Fibroblast of skin of back (primary cell): Measurements from ENCODE around the gene TAB2.

Experiments
- DNase-seq: peaks from one replicate; pipeline ENCODE4 v3.0.0-alpha.2; 2013

Gene TAB2

GRCh38 chr6:149379977-149380376, 62.5 kb downstream of the TAB2 start:
- no peak for DNase-seq

GRCh38 chr6:149380523-149380922, 63.0 kb downstream of the TAB2 start:
- DNase-seq, result no peak

GRCh38 chr6:149383371-149383770, 65.9 kb downstream of the TAB2 start:
- no peak for DNase-seq

GRCh38 chr6:149384464-149384863, 67.0 kb downstream of the TAB2 start:
- DNase-seq, result no peak

- no peak for DNase-seq
These were observed 68.6 kb downstream of the TAB2 start for GRCh38 chr6:149385998-149386646.

GRCh38 chr6:149387779-149388512, 70.4 kb downstream of the TAB2 start:
- DNase-seq, result no peak

GRCh38 chr6:149389509-149390297, 72.2 kb downstream of the TAB2 start:
- peak; percentile 30 for DNase-seq

- no peak for DNase-seq
These were observed 74.6 kb downstream of the TAB2 start for GRCh38 chr6:149392093-149392492.

- DNase-seq, result no peak
These were observed 75.0 kb downstream of the TAB2 start for GRCh38 chr6:149392535-149392934.

GRCh38 chr6:149393002-149393679, 75.6 kb downstream of the TAB2 start:
- DNase-seq, result no peak

GRCh38 chr6:149395185-149395584, 77.7 kb downstream of the TAB2 start:
- DNase-seq, result no peak

- DNase-seq, result no peak
These were observed 79.9 kb downstream of the TAB2 start for GRCh38 chr6:149397384-149397783.

GRCh38 chr6:149400050-149400449, 82.5 kb downstream of the TAB2 start, which contains the start of gene SUMO4:
Gene SUMO4 (plus strand): TSS chr6:149400262. CDS start chr6:149400392, 130 bp downstream.
- no peak for DNase-seq

- no peak for DNase-seq
These were observed 86.0 kb downstream of the TAB2 start for GRCh38 chr6:149403534-149403933.

GRCh38 chr6:149405823-149406765, 88.6 kb downstream of the TAB2 start:
- no peak for DNase-seq

GRCh38 chr6:149409617-149410016, 92.1 kb downstream of the TAB2 start:
- DNase-seq, result no peak

GRCh38 chr6:149410557-149410956, 93.0 kb downstream of the TAB2 start:
- no peak for DNase-seq

GRCh38 chr6:149414009-149414408, 96.5 kb downstream of the TAB2 start:
- DNase-seq, result no peak

GRCh38 chr6:149414821-149415220, 97.3 kb downstream of the TAB2 start:
- DNase-seq, result no peak

GRCh38 chr6:149419696-149420404, 102.3 kb downstream of the TAB2 start:
- no peak for DNase-seq

- no peak for DNase-seq
These were observed 103.6 kb downstream of the TAB2 start for GRCh38 chr6:149421132-149421531.
